Progenitor cell of endocrine pancreas (in vitro differentiated cells): ENCODE measurements around the gene AP1S1. TPM values are rescaled to one million over a fixed set of nuclear protein-coding genes. Genes with fewer than 3 reads are reported as not detected.
"Not testable (repeated sequence)": the region's sequence is repeated elsewhere in the genome, so short reads cannot be mapped to it uniquely, and the experiment has no call there.

Experiments used
- DNase-seq: peaks from one replicate; pipeline ENCODE4 v3.0.0; 2021; ENCODE audit warnings: low spot score; ENCODE audit not compliant: unreplicated experiment
- H3K27ac Mint-ChIP-seq: 2 replicates; pipeline ENCODE4 v1.8.0; 2021; ENCODE audit warnings: mild to moderate bottlenecking, moderate library complexity, mixed read lengths
- H3K27me3 Mint-ChIP-seq: 2 replicates; pipeline ENCODE4 v1.8.0; 2021; ENCODE audit warnings: mixed read lengths
- H3K36me3 Mint-ChIP-seq: 2 replicates; pipeline ENCODE4 v1.8.0; 2022; ENCODE audit warnings: mixed read lengths; ENCODE audit not compliant: insufficient read depth
- H3K4me1 Mint-ChIP-seq: 2 replicates; pipeline ENCODE4 v1.8.0; 2021; ENCODE audit warnings: low read depth, mixed read lengths
- H3K4me3 Mint-ChIP-seq: 2 replicates; pipeline ENCODE4 v1.8.0; 2021; ENCODE audit warnings: low read depth, mild to moderate bottlenecking, moderate library complexity, mixed read lengths
- H3K9me3 Mint-ChIP-seq: 2 replicates; pipeline ENCODE4 v1.8.0; 2021; ENCODE audit warnings: low read depth, mixed read lengths
- total RNA-seq: library from RNA; stranded (reverse); gene quantifications from 2 replicates; pipeline ENCODE4 v1.2.1, GENCODE V29; 2021
- TF ChIP-seq, protein P1 (sequence below): fragments of 200-600 bp; sonication (generic); IDR thresholded peaks from one replicate; pipeline ENCODE4 v1.5.0; 2021; ENCODE audit warnings: antibody characterized with exemption, mild to moderate bottlenecking; ENCODE audit not compliant: unreplicated experiment

The AP1S1 gene
- total RNA-seq, 1 donor from 2014 or later, result 61.3 TPM

DNA sequence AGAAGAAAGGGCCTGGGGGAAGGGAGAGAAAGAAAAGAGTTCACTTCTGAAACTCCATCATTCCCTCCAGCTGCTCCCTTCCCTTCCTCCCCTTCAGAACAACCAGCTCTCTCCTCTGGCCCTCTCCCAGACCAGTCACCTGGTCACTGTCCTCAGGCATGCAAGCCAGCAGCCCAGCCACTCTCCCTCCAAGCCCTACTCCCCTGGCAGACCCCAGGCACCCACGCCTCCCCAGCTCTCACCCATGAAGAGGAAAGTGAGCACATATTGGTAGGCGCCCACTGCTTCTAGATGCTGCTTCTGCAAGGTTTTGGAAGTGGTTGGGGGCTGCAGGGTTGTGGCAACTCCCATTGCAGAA is 46.2 kb downstream of the AP1S1 start:
- Mint-ChIP-seq H3K9me3 (no peaks in the 10 kb centered on the region), H3K4me1 (peaks cover 6% of the 10 kb centered on the region), H3K27ac (no peak overlapping the region), H3K27me3 (peaks cover 42% of the 10 kb centered on the region), H3K36me3 (no peaks in the 10 kb centered on the region), H3K4me3 (no peak overlapping the region)
- no peak for DNase-seq
- TF ChIP-seq, protein P1, sequence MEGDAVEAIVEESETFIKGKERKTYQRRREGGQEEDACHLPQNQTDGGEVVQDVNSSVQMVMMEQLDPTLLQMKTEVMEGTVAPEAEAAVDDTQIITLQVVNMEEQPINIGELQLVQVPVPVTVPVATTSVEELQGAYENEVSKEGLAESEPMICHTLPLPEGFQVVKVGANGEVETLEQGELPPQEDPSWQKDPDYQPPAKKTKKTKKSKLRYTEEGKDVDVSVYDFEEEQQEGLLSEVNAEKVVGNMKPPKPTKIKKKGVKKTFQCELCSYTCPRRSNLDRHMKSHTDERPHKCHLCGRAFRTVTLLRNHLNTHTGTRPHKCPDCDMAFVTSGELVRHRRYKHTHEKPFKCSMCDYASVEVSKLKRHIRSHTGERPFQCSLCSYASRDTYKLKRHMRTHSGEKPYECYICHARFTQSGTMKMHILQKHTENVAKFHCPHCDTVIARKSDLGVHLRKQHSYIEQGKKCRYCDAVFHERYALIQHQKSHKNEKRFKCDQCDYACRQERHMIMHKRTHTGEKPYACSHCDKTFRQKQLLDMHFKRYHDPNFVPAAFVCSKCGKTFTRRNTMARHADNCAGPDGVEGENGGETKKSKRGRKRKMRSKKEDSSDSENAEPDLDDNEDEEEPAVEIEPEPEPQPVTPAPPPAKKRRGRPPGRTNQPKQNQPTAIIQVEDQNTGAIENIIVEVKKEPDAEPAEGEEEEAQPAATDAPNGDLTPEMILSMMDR, result no peak

DNA sequence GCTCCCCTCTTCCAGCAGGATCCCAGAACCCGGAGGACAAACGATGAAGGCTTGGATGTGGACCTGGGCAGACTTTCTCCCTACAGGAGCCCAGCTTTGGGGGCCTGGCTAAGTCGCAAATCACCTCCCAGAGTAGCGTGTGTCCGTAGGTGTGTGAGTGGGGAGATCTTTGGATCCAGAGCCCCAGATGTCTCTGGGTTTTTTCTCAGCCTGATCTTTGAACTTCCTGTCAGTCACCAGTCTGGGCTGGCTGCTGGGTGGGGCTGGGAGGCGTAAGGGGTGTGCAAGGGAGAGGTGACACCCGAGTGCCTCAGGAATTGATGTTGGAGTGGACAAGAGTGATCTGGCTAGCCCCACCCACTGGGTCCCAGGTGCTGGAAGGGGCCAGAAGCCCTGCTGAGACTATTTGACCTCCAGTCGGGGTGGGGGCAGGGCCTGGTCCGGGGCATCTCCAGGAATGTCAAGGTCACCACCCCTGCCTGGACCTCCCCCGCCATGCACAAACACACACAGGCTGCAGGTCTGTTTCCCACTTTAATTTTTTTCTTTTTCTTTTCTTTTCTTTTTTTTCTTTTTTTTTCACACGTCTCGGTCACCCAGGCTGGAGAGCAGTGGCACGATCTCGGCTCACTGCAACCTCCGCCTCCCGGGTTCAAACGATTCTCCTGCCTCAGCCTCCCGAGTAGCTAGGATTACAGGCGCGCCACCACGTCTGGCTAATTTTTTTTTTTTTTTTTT is 46.8 kb downstream of the AP1S1 start, which contains the start of gene MOGAT3:
Gene MOGAT3, minus strand, starts transcription at position 175 of the 738 bp plus-strand sequence. CDS start 182 bp downstream, outside the sequence.
- no peak within 1 kb of the TSS for H3K4me3 Mint-ChIP-seq
- DNase-seq, result no peak

DNA sequence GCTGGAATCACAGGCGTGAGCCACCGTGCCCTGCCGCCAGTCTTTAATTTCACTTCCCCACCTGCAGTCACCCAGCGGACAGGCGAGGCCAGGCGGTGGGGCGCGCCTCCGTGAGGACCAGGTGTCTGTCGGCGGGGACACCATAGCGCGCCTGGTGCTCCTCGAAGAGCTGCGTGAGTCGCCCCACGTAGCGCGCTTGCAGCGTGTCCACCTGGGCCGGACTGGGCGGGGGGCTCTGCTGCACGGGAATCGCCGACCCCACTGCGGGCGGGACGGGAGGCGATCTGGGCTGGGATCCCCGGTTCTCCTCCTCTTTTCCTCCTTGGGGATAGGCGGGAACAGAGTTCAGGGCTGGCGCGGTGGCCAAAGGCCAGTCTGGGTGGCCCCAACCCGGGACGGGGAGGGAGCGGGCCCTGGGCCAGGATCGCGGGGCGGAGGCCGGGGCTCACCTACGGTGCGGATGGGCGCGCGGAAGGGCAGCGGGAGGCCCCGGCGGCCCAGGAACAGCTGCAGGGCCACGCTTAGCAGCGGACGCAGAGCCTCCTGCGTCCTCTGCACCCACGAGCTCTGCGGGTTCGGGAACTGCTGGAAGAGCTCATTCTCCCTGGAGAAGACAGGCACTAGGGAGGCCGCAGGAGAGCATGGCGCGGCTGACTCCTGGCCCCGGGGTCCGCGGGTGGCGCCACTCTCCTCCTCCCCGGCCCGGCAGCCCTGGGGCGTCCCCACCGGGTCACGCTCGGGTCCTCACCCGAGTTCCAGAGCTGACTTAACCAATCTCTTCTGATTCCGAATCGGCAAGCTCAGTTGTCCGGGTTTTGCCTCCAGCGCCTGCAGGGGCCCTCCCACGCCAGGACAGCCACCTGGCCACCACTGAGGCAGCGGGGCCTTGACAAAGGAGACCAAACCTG is 47.7 kb downstream of the AP1S1 start:
- no peak overlapping the region for H3K4me3 Mint-ChIP-seq
- H3K4me1 Mint-ChIP-seq, result peaks cover 6% of the 10 kb centered on the region
- peaks cover 42% of the 10 kb centered on the region for H3K27me3 Mint-ChIP-seq

More for the DNA sequence above, 46.8 kb downstream of the AP1S1 start, which contains the start of gene MOGAT3:
- peaks cover 6% of the 10 kb centered on the region for H3K4me1 Mint-ChIP-seq
- H3K27ac Mint-ChIP-seq, result no peak within 1 kb of the TSS
- TF ChIP-seq, protein P1, result no peak
- peaks cover 3% of the 10 kb centered on the region for H3K36me3 Mint-ChIP-seq
- H3K27me3 Mint-ChIP-seq, result peaks cover 42% of the 10 kb centered on the region
- no peaks in the 10 kb centered on the region for H3K9me3 Mint-ChIP-seq

DNA sequence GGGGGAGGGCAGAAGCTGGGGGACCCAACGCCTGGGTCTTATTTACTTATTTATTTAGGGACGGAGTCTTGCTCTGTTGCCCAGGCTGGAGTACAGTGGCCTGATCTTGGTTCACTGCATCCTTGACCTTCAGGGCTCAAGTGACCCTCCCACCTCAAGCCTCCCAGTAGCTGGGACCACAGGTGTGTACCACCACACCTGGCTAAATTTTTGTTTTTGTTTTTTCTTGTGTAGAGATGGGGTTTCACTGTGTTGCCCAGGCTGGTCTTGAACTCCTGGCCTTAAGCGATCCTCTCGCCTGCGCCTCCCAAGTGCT is 48.3 kb downstream of the AP1S1 start:
- H3K36me3 Mint-ChIP-seq, result peaks cover 3% of the 10 kb centered on the region
- no peaks in the 10 kb centered on the region for H3K9me3 Mint-ChIP-seq
- peaks cover 6% of the 10 kb centered on the region for H3K4me1 Mint-ChIP-seq
- DNase-seq, result no peak
- H3K4me3 Mint-ChIP-seq, result no peak overlapping the region
- TF ChIP-seq, protein P1, result no peak
- no peak overlapping the region for H3K27ac Mint-ChIP-seq
- H3K27me3 Mint-ChIP-seq, result peaks cover 42% of the 10 kb centered on the region

More for the DNA sequence above, 47.7 kb downstream of the AP1S1 start:
- Mint-ChIP-seq H3K27ac (no peak overlapping the region), H3K36me3 (peaks cover 3% of the 10 kb centered on the region), H3K9me3 (no peaks in the 10 kb centered on the region)
- TF ChIP-seq, protein P1, result no peak
- no peak for DNase-seq

DNA sequence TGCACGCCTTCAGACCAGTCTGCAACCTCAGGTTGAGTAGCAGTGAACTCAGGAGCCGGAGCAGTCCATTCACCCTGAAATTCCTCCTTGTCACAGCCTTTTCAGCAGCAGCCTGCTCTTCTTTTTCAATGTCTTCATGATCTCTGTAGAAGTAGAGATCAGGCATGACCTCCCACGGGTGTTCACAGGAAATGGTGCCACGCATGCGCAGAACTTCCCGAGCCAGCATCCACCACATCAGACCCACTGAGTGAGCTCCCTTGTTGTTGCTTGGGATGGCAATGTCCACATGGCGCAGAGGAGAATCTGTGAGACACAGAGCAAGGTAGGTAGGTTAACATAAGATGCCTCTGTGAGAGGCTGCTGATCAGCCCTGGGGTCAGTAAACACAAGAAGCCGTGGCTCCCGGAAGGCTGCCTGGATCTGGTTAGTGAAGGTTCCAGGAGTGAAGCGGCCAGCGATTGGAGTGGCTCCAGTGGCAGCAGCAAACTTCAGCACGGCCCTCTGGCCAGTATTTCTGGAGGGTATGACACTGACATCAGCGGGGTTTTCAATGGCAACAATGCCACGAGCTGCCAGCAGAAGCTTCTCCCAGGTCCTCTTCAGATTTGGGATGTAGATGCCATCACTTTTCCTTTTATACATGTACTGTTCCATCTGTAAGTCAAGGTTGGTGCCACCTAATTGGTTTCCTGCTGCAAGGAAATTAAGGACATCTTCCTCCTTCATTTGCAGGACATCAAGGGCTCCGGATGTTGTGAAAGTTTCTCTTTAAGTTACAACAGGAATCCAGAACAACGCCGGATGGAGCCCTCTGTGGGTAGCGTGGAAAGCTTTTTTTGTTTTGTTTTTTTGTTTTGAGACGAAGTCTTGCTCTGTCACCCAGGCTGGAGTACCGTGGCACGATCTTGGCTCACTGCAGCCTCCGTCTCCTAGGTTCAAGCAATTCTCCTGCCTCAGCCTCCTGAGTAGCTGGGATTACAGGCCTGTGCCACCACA is 49.8 kb downstream of the AP1S1 start:
- H3K9me3 Mint-ChIP-seq, H3K4me3 Mint-ChIP-seq, H3K27ac Mint-ChIP-seq, H3K4me1 Mint-ChIP-seq, H3K36me3 Mint-ChIP-seq, DNase-seq: not testable (repeated sequence)
- H3K27me3 Mint-ChIP-seq, result peaks cover 39% of the 10 kb centered on the region
